Measurements from ENCODE around the gene PPM1A. TPM values are rescaled to one million over a fixed set of nuclear protein-coding genes. Genes with fewer than 3 reads are reported as not detected.

The PPM1A gene
- total and polyA plus RNA-seq, 9 of the 15 experiments (the other 6 are each of a cell fraction or from before 2014, with no cell fraction given) = 5.5 to 23.9 (median 15.2) TPM

GRCh38 chr14:60331201-60332045, 82.4 kb downstream of the PPM1A start (continued):
- TF ChIP-seq REST (IDR thresholded peaks at IDR 0.05; ENCODE audit: borderline replicate concordance) = peak; percentile 42; the same call in 1 of the 2 replicates
- TF ChIP-seq REST (CRISPR knock-in tag; IDR thresholded peaks at IDR 0.05; ENCODE audit: low read depth) = no peak
- no peak for TF ChIP-seq ZNF696 (CRISPR knock-in tag; conservative IDR thresholded peaks at IDR 0.05)
- peak; percentile 90 for TF ChIP-seq NFIC (IDR thresholded peaks at IDR 0.05)
- peak; percentile 31; the same call in 1 of the 2 replicates for TF ChIP-seq NBN (IDR thresholded peaks at IDR 0.05; ENCODE audit: low read depth)
- TF ChIP-seq RBM22 (IDR thresholded peaks at IDR 0.05; ENCODE audit: low read depth, low read length, poor library complexity, severe bottlenecking) = no peak
- no peak for TF ChIP-seq CHD1 (IDR thresholded peaks at IDR 0.05; ENCODE audit: low read length)
- no peak for TF ChIP-seq TAL1 (IDR thresholded peaks at IDR 0.05)
- no peak for TF ChIP-seq ZNF586 (CRISPR knock-in tag; conservative IDR thresholded peaks at IDR 0.05)
- TF ChIP-seq GABPA (tag; conservative IDR thresholded peaks at IDR 0.05; ENCODE audit: low read depth) = peak; percentile 54
- peak; percentile 30; the same call in 1 of the 2 replicates for TF ChIP-seq SMC3 (conservative IDR thresholded peaks at IDR 0.05; ENCODE audit: insufficient read depth, low read depth, low read length)
- no peak for TF ChIP-seq MTA1 (IDR thresholded peaks at IDR 0.05; ENCODE audit: borderline replicate concordance)
- no peak for TF ChIP-seq ZNF507 (tag; conservative IDR thresholded peaks at IDR 0.05)
- TF ChIP-seq BACH1 (tag; IDR thresholded peaks at IDR 0.05) = no peak
- no peak for TF ChIP-seq ZNF639 (CRISPR knock-in tag; conservative IDR thresholded peaks at IDR 0.05 in 1 of 2, IDR thresholded peaks at IDR 0.05 in 1 of 2)
- no peak for TF ChIP-seq NEUROD1 (IDR thresholded peaks at IDR 0.05; ENCODE audit: borderline replicate concordance, low read depth, low read length, partially characterized antibody)
- TF ChIP-seq EP400 (IDR thresholded peaks at IDR 0.05) = peak; percentile 37
- no peak for TF ChIP-seq BCL6 (CRISPR knock-in tag; IDR thresholded peaks at IDR 0.05)
- no peak for TF ChIP-seq ARNT (IDR thresholded peaks at IDR 0.05)
- no peak for TF ChIP-seq MEIS2 (IDR thresholded peaks at IDR 0.05; ENCODE audit: partially characterized antibody)

All from K562 (cell line).